GM04503 (cell line): Measurements from ENCODE around the gene UNC119.

Experiments used
- DNase-seq: peaks from one replicate; pipeline ENCODE4 v3.0.0-alpha.2; 2012; ENCODE audit warnings: low read depth

The UNC119 gene

DNA sequence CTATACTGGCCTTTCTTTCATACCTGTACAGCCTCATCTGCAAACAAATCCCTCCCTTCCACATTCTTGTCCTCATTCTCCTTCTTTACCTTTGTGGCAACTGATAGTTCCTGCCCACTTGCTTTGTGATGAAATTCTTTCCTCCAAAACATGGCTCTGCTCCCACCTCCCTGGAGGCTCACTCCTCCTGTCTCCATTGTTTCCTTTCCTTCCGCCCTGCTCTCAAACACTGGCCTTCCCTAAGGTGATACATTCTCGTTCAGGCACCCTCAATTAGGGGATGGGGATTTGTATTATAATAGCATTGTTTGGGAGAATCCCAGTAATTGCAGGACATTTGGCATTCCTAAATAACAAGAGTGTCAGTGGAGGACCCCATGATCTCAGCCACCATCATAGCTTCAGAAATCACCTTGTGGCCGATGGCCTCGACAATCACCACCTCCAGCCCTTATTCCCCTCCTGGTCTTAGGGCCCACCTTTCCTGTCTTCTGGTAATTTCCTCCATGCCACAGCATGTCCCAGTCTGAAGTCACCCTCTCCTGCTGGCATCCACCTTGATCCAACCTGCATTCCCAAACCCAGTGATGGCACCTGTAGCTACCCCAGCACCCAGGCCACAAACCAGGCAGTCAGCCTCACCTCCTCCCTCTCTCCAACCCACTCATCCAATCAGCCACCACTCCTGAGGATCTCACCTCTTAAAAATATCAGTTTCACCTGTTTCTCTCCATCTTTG is 7.9 kb downstream of the UNC119 start:
- DNase-seq: no peak

DNA sequence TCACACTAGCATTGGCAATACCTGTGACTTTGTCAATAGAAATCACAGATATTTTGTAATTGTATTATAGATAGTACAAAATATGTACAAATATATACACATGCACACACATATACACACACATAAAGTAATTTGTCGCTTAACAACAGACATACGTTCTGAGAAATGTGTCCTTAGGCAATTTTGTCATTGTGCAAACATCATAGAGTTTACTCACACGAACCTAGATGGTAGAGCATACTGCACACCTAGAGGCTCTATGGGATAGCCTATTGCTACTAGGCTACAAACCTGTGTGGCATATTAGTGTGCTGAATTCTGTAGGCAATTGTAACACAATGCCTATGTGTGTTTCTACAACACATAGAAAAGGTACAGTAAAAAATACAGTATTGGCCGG is 11.0 kb downstream of the UNC119 start:
- DNase-seq: no peak

DNA sequence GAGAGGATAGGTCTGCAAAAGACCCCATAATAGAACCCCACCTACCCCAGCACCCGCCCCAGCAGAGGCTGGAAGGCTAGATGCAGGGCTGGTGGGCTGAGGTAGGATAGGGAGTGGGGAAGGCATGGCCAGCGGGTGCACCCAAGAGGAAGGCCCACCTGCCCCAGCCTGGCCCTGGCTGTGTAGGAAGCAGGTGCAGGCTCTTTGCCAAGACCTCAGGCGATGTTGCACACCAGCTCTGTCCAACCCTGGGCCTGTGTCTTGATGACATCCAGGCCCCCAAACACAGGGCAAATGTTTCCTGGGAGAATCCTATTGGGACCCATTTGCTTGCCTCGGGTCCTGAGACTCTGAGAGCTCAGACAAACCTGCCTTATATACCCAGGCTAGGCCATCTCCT is 12.2 kb downstream of the UNC119 start:
- no peak for DNase-seq

DNA sequence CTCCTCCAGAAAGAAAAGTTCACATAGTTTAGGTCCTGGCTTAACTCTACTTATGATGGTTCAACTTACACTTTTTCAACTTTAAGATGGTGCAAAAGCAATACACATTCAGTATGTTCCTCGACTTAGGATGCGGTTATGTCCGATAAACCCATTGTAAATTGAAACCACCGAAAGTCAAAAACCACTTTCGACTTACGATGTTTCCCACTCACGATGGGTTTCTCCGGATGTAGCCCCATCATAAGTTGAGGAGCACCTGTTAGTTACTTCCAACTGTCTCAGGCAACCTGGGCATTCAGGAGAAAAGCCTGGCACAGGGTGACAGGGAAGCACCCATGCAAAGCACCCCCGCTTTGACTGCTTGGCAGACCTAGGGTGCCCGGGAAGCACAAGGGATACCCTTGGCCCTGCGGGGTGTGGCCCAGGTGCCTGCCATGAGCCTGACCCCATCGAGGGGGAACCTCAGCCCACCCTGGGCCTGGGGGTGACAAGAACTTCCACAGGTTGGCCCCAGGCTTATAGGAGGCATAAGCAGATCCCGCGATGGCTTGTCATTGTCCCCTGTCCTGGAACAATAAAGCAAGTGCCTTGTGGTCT is 14.0 kb downstream of the UNC119 start:
- no peak for DNase-seq

DNA sequence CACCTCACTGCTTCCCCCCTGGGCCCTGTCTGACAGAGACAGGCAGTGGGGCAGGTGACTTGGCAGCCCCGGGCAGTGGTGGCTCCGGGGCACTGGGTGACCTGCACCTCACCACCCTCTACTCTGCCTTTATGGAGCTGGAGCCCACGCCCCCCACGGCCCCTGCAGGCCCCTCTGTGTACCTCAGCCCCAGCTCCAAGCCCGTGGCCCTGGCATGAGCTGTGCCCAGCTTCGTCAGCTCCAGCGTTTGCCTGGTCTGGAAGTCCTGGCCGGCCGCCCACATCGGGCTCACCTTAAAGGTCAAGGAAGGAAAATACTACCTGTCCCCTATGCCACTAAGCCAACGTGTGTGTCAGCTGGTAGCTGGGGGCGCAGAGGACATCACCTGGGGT is 15.2 kb downstream of the UNC119 start:
- no peak for DNase-seq

DNA sequence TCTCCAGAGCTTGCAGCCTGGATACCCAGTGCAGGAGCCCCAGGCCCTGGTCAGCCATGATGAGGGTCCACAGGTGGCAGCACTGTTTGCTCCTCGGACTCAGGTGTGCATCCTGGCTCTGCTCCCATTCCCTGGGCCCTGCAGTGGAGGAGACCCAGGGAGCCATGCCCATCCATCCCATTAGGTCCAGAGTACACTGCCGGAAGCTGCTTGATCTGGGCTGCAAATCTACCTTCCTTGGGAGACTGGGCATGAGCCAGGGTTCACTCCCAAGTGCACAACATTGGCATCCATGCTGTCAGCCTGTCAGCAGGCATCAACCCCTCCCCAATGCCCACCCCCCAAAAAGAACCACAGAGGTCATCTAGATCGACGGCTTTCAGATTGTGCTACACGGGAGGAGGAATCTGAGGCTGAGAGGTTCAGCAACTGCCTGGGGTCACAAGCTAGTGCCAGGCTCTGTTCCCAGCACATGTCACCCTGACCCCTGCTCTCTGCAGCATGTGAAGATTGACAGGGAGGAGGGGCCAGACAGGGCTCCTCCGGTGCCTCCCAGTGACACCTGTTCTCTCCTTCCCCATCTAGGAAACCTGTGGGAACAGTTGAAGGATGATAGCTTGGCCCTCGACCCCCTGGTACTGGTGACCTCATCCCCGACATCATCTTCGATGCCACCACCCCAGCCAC is 15.7 kb downstream of the UNC119 start:
- no peak for DNase-seq

DNA sequence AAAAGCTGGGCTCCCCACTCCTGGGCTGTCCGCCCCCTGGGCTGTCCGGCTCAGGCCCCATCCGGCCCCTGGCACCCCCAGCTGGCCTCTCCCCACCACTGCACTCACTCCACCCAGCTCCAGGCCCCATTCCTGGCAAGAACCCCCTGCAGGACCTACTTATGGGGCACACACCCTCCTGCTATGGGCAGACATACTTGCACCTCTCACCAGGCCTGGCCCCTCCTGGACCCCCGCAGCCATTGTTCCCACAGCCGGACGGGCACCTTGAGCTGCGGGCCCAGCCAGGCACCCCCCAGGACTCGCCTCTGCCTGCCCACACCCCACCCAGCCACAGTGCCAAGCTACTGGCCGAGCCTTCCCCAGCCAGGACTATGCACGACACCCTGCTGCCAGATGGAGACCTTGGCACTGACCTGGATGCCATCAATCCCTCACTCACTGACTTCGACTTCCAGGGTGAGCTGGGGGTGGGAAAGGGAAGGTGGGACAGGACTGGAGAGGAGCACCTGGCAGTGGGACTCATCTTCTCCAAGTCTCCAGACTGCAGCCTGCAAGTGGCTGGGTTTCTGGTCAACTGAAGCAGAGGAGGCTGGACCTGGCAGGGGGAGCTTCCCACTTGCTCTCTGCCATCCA is 17.6 kb downstream of the UNC119 start:
- DNase-seq: no peak

DNA sequence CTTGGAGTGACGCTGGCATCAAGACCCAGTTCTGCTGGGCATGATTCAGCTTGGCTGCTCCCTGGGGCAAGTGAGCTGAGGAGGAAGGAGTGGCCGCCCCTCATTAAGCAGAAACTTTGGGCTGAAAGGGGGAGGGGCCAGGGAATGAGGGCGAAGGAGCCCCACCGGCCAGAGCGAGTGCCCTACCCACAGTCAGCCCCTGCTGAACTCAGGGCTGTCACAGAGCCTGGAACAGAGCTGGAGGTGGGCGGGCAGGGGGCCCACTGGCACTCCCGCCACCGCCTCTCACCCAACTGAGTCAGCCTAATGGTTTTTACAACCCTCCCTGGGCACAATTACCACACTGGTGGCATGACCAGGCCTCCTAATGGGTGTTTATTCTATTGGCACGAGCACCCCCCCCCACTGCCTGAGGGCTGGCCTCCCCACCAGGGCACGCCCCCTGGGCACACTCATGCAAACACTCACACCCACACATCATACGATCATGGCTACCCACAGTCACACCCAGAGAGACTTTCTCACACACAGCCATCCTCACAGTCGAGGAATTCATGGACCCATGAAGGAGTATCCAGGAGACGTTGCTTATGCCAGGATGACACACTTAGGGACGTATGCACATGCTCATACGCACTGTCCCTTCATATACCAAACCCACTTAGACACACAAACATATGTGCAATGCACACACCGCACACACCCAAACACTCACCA is 19.2 kb downstream of the UNC119 start:
- DNase-seq: no peak

DNA sequence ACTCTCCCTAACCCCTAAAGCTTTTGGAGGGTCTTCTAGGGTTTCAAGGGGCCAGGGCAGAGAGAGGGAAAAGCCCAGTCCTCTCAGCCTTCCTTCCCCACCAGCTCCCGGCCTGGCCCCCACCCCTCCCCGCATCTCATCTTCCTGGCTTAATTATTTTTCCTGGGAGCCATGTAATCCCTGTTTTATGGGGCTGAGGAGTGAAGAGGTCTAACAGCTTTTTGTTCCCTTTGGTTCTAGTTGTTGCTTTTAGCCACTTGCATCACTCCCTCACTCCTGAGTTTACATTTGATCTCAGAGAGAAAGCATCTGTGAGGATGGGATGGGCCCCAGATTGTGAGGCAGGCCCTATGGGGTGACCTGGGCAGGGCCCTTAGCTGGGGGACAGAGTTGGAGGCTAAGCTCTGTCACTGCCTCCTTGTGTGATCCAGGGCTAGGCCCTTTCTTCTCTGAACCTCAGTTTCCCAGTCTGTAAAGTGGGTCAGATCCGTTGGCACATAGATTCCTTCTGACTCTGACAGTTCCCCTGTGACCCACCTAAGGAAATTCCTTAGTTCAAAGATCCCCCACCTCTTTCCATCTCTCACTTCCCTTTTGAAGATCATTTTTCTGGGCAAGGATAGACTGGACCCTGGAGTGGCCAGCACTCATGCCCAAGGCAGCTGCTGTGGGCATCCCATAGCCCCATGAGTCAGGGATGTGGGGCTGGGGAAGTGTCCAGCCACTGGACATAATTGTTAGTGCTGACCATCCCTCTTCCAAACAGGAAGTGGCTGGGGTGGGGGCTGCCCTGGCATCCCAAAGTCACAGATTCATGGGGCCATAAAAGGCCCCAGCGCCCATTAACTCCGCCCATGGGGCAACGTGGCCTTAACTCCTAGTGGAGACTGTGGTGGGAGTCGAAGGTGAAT is 20.1 kb downstream of the UNC119 start:
- DNase-seq: no peak

DNA sequence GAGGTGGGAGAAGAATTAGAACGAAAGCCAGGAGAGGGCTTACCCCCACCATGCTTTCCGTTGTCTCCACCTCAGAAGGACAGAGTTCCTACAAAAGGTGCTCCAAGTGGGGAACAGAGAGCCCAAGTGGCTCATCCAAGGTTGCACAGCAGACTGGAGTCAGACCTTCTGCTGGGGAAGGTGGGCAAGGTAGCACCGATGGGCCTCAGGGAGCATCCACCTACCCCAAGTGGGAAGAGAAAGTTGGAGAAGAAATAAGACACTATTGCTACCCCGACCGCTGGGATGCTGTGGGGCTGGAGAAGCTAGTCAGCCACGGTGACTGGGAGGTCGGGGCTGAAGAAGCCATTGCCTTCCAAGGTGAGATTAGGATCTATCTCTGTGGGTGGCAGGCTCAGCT is 21.5 kb downstream of the UNC119 start:
- no peak for DNase-seq

DNA sequence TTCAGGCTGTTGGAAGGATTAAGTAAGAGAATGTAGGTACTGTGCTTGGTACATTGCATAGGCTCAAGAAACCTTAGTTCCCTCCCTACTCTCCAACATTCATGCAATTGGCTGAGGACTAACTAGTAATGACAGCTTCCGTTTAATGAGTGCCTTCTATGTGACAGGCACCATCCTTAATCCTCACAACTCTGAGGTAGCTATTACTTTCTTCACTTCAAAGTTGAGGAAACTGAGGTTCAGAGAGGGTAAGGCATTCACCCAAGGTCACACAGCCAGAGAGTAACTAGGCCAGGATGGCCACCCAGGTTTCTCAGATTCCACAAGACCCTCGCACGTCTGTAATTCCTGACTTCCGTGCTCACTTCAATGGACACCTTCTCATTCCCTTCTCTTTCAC is 22.2 kb downstream of the UNC119 start:
- DNase-seq: no peak

DNA sequence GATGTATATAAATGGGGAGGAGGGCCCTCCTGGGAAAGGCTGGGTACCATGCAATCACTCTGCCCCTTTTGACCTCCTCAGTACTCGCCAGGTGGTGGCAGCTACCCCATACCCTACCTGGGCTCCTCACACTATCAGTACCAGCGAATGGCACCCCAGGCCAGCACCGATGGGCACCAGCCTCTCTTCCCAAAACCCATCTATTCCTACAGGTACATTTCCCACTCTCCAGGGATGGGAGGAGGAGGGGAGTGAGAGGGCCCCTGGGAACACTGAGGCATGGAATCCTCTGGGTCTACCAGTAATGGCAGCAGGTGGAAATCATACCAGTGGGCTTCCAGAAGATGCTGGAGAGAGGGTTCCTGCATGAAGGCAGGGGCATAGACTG is 23.4 kb downstream of the UNC119 start:
- DNase-seq: no peak

DNA sequence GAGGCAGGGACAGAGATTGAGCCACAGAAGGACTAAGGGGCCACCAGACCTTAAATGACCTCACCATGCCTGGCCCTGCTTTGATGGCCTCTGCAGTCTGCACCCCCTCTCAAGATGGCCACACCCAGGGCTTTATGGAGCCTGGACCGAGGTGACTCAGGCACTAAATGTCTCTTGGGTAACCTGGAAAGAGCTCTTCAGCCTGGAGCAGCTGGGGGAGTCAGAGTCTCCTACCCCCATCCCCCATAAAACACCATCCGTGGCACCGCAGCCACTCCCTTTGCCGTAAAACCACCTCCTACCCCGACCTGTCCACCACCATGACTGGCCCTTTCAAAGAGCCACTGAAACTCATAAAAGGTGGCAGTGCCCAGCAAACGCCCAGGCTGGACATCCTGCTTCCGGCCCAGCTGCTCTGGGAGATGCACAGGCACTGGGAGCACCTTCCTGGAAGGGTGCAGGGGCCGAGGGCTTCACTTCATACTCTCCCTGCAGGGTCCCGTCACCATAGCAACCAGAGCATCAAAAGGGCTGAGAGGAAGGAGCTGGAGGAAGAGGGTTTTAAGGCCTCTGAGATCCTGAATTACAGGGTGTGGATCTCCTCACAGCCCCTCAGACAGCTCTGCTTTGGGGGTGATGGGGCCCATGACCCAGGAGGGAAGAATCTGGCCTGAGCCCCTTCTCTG is 24.0 kb downstream of the UNC119 start:
- no peak for DNase-seq

DNA sequence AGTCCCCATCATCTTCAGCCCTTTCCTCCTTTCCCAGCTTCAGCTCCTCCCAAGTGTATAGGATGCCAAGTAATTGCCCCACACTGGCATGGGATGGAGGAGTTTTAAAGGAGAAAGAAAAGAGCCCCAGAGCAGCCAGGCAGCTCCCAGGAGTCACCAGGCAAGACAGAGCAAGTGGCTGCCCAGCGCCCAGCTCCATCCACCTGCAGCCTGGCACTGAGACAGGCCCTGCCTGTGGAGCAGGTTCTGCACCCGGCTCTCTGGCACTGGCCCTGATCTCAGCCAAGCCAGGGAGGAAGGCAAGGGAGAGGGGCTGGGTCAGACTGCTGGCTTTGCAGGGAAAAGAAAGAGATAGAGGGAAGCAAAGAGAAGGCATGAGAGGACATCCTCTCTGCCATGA is 24.6 kb downstream of the UNC119 start:
- no peak for DNase-seq

DNA sequence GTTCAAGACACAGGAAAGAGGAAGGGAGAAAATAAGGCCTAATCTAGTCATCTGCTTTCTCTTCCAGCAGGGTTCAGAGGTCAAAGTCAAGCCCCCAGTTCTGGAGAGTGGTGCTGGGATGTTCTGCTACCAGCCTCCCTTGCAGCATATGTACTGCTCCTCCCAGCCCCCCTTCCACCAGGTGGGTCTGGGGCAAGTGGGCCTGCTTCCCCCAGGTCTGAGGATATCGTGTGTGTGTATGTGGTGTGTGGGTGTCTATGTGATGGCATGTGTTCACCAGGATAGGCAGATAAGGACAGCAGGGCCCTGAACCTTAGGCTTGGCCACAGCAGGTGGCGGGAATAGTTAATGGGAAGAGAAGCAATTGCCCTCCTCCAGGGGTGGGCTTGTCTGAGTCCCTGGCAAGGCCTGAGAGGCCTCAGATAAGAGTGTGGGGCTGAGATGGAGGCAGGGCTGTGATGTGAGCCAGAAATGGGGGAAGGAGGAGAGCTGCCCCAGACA is 25.2 kb downstream of the UNC119 start:
- no peak for DNase-seq

DNA sequence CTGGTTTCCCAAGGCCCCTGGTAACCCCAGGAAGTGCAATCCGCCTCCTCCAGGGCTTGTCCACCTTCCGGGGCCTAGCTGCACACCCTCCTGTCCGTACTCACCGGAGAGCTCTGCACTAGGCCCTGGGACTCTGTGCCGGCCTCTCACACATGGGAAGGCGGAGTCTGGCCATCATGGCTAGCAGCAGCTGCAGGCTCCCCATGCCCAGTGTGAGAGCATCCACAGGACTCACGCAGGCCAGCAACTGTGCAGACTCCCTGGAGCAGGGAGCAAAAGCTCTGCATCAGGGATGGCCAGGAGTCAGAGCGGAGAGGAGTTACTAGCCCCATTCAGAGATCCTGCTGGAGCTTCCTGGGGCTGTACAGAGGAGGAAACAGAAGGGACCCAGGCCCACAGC is 26.0 kb downstream of the UNC119 start:
- DNase-seq: no peak

DNA sequence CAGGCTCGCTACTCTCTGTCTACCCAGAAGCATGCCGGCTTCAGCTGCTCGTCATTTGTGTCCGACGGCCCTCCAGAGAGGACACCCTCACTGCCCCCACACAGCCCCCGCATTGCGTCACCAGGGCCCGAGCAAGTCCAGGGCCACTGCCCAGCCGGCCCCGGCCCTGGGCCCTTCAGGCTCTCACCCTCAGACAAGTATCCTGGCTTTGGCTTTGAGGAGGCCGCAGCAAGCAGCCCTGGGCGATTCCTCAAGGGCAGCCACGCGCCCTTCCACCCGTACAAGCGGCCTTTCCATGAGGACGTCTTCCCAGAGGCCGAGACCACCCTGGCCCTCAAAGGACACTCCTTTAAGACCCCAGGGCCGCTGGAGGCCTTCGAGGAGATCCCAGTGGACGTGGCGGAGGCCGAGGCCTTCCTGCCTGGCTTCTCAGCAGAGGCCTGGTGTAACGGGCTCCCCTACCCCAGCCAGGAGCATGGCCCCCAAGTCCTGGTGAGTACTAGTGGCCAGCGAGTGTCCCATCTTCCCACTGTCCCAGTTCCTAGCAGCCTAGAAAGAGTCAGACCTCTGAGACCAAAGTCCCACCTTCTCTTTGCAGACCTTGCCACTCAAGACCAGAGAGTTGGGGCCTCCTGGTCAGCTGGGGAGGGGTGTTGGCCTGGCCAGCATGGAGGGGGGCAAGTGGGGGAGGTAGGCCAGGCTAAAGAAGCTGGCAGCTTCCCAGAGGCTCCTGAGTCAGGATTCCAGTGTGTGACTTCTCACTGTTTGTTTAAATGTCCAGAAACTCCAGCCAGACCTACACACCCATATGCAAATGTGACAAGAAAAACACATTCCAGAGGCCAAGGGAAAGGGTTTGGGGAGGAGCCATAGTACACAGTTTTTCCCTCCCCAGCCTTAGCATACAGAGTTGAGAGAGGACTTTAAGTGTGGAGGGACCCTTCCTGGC is 27.7 kb downstream of the UNC119 start:
- DNase-seq: peak; percentile 39

DNA sequence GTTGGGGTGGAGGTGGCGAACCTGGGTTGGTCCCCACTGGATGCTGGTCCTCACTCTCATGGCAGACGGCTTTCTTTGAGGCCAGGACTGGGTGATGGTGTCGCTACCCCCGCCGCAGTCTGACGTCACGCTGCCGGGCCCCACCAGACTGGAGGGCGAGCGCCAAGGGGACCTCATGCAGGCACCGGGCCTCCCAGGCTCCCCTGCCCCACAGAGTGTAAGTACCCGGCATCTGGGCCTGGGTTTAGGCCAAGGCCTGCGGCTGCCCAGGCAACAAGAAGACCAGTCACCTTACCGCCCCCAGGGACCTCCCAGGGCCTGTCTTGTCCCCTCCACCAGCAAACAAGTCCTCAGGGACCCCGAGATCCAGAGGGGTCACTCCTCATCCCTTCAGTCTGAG is 28.5 kb downstream of the UNC119 start:
- no peak for DNase-seq

DNA sequence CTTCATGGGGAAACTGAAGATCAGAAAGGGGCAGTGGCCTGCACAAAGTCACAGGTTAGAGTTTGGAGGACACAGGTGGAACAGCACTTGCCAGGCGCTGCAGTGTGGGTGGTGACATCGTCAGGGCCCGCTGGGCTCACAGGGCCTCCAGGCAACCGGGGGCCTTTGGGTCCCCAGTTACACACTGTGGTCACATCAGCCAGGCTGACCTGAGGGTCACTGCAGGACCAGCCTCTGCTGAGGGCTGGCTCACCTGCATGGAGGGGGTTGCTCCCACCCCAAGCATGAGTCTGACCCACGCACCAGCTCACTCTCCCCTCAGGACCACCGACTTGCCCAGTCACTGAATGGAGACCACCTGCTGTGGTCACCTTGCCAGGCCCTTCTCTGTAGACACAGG is 29.2 kb downstream of the UNC119 start:
- DNase-seq: no peak
